Astrocyte of the cerebellum (primary cell): Measurements from ENCODE around the gene MST1.
A peak's percentile ranks its signal among the peaks of the same experiment; 100 is the strongest.

ENCODE experiments used
- DNase-seq: peaks from one replicate; pipeline ENCODE4 v3.0.0-alpha.2; 2011; ENCODE audit warnings: low read depth
- H3K4me3 ChIP-seq: 2 replicates; pipeline ENCODE4 v1.5.1; 2011; ENCODE audit warnings: mild to moderate bottlenecking, low read depth, low read length, moderate library complexity
- in situ Hi-C: cut with HindIII; loops from 2 replicates; pipeline ENCODE4 v1.10.0; 2017; ENCODE audit warnings: low sequenced_read_pairs
- TF ChIP-seq, protein P1 (sequence below): IDR thresholded peaks from 2 replicates; pipeline ENCODE4 v1.5.1; 2012; ENCODE audit warnings: low read length, low read depth, moderate library complexity, mild to moderate bottlenecking; ENCODE audit errors: missing control alignments

Gene MST1

DNA sequence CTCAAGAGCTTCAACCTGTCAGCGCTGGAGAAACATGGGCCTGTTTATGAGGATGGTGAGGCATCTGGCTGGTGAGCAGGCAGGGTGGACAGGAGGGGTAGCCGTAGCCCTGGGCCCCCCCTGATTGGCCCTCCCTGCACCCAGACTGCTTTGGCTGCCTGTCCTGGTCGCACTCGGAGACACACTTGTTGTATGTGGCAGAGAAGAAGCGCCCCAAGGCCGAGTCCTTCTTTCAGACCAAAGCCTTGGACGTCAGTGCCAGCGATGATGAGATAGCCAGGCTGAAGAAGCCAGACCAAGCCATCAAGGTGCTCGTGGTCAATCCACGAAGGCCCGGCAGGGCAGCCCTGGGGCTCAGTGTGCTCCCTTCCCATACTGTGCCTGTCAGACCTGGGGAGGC, 13.4 kb downstream of the MST1 start:
- DNase-seq = no peak
- in situ Hi-C loops = no loop called here
- H3K4me3 ChIP-seq = no peak overlapping the region
- TF ChIP-seq, protein P1, sequence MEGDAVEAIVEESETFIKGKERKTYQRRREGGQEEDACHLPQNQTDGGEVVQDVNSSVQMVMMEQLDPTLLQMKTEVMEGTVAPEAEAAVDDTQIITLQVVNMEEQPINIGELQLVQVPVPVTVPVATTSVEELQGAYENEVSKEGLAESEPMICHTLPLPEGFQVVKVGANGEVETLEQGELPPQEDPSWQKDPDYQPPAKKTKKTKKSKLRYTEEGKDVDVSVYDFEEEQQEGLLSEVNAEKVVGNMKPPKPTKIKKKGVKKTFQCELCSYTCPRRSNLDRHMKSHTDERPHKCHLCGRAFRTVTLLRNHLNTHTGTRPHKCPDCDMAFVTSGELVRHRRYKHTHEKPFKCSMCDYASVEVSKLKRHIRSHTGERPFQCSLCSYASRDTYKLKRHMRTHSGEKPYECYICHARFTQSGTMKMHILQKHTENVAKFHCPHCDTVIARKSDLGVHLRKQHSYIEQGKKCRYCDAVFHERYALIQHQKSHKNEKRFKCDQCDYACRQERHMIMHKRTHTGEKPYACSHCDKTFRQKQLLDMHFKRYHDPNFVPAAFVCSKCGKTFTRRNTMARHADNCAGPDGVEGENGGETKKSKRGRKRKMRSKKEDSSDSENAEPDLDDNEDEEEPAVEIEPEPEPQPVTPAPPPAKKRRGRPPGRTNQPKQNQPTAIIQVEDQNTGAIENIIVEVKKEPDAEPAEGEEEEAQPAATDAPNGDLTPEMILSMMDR = no peak

DNA sequence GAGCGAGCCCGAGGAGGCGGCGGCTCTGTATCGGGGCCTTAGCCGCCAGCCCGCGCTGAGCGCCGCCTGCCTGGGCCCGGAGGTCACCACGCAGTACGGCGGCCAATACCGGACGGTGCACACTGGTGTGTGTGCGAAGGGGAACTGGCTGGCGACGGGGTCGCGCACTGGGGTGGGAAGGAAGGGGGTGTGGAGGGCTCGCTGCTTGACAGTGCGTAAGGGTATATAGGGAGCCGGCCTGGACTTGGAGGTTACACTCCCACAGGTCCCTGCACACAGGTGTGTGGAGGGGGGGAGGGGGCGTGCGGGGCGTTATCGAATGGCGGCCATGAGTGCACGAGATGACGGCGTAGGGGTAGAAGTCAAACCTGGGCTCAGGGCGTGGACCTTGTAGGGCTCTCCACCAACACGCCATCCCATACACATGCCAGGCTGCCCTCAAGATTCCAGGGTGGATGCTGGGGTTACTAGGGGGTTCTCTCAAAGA, 14.7 kb downstream of the MST1 start:
- in situ Hi-C loops = no loop called here
- no peak for DNase-seq
- TF ChIP-seq, protein P1 = no peak
- H3K4me3 ChIP-seq = peak overlapping the region; percentile 74

GRCh38 chr3:49673715-49674496, 15.4 kb downstream of the MST1 start, which contains the start of gene APEH:
TSS of gene APEH (plus strand) at chr3:49674351. CDS start at chr3:49674402, 51 bp downstream.
- DNase-seq = peak; percentile 86
- in situ Hi-C loops = no loop called here
- peak within 1 kb of the TSS; percentile 74 for H3K4me3 ChIP-seq
- TF ChIP-seq, protein P1 = no peak

DNA sequence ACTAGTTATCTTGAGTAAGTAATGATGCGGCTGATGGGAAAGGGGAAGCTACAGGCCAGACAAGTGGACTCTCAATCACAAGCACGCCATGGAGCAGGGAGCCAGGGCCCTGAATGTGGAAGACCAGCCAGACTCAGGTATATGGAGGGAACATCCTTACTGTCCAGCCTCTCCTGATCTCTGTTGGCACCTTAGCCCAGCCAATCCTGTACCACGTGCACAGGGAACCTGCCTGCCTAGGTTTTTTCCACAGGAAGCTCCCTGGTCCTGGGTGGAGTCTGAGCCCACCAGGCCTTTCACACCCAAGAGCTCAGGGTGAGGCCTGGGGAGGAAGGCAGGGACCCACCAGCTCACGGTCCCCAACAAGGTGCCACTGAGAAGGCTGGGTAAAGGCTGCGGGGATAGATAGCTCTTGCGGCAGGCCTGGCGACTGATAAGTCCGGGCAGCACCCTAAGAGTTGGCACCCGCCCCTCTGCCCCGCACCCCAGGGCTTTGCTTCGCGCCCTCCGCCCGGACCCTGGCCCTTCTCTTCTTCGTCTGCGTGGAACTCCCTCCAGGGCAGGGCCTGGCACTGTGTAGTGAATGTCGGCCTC, 16.1 kb downstream of the MST1 start:
- TF ChIP-seq, protein P1 = no peak
- in situ Hi-C loops = no loop called here
- peak overlapping the region; percentile 74 for H3K4me3 ChIP-seq
- DNase-seq = no peak

GRCh38 chr3:49671291-49672288, 17.7 kb downstream of the MST1 start:
- DNase-seq = peak; percentile 32
- TF ChIP-seq, protein P1 = peak; percentile 93
- in situ Hi-C loops = no loop called here
- no peak overlapping the region for H3K4me3 ChIP-seq

- in situ Hi-C loops = no loop called here
- H3K4me3 ChIP-seq = no peak overlapping the region
- TF ChIP-seq, protein P1 = no peak
- no peak for DNase-seq
These were observed 18.4 kb downstream of the MST1 start for GRCh38 chr3:49670940-49671290.
